ENCODE results near the gene FUZ. TPM values are rescaled to one million over a fixed set of nuclear protein-coding genes. Genes with fewer than 3 reads are reported as not detected.
A peak's percentile ranks its signal among the peaks of the same experiment; 100 is the strongest.

FUZ gene
- total and polyA plus RNA-seq, 2 donors = 13.3 to 29.0 TPM

DNA sequence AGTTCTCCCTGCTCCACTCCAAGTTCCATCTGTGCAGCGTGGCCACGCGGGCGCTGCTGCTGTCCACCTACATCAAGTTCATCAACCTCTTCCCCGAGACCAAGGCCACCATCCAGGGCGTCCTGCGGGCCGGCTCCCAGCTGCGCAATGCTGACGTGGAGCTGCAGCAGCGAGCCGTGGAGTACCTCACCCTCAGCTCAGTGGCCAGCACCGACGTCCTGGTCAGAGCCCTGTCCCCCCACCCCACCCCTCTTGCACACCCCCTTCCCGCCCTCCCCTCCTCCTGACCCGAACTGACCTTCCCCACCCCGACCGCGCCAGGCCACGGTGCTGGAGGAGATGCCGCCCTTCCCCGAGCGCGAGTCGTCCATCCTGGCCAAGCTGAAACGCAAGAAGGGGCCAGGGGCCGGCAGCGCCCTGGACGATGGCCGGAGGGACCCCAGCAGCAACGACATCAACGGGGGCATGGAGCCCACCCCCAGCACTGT, 11.6 kb downstream of the FUZ start:
- Histone ChIP-seq H3K36me3 (ENCODE audit: insufficient read depth) (peaks cover 11% of the 10 kb centered on the region), H3K4me3 (ENCODE audit: low read depth, low read length) (peak overlapping the region; percentile 24), H3K4me1 (ENCODE audit: insufficient read depth) (no peaks in the 10 kb centered on the region), H3K27ac (ENCODE audit: low read depth) (no peak overlapping the region)
- no peak for DNase-seq (ENCODE audit: extremely low spot score)
- WGBS = 65% methylated on average over 32 of the region's 32 CpGs

- no peak overlapping the region for H3K27ac ChIP-seq (ENCODE audit: low read depth)
- H3K36me3 ChIP-seq (ENCODE audit: insufficient read depth) = peaks cover 13% of the 10 kb centered on the region
- 96% methylated on average over 10 of the region's 10 CpGs for WGBS
- H3K4me3 ChIP-seq (ENCODE audit: low read depth, low read length) = no peak overlapping the region
- DNase-seq (ENCODE audit: extremely low spot score) = no peak
- H3K4me1 ChIP-seq (ENCODE audit: insufficient read depth) = no peaks in the 10 kb centered on the region
Measured at GRCh38 chr19:49800771-49801170, 12.3 kb downstream of the FUZ start.

DNA sequence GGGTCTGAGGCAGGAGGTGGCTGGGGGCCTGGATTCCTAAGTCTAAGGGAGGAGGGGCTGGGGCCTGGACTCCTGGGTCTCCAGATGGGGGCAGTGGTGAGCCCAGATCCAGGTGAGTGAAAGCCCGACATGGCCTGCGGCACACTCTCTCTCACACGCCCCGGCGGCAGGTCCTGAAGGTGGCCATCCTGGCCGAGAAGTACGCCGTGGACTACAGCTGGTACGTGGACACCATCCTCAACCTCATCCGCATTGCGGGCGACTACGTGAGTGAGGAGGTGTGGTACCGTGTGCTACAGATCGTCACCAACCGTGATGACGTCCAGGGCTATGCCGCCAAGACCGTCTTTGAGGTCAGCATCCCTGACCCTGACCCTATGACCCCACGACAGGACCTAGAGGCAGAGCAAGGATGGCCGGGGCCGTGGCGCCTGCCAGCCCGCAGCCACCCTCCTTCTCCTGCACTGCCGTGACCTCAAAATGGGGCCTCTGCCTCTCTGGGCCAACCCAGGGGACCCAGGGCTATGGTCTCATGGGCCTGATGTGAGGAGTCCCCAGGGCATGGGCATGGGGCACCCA, 13.2 kb downstream of the FUZ start:
- H3K4me3 ChIP-seq (ENCODE audit: low read depth, low read length) = no peak overlapping the region
- H3K27ac ChIP-seq (ENCODE audit: low read depth) = no peak overlapping the region
- DNase-seq (ENCODE audit: extremely low spot score) = no peak
- 94% methylated on average over 25 of the region's 25 CpGs for WGBS
- H3K4me1 ChIP-seq (ENCODE audit: insufficient read depth) = no peaks in the 10 kb centered on the region
- H3K36me3 ChIP-seq (ENCODE audit: insufficient read depth) = peaks cover 15% of the 10 kb centered on the region

- no peak overlapping the region for H3K27ac ChIP-seq (ENCODE audit: low read depth)
- H3K4me1 ChIP-seq (ENCODE audit: insufficient read depth) = no peaks in the 10 kb centered on the region
- no peak overlapping the region for H3K4me3 ChIP-seq (ENCODE audit: low read depth, low read length)
- no peak for DNase-seq (ENCODE audit: extremely low spot score)
- peaks cover 15% of the 10 kb centered on the region for H3K36me3 ChIP-seq (ENCODE audit: insufficient read depth)
- WGBS = 92% methylated on average over 28 of the region's 28 CpGs
Measured at GRCh38 chr19:49799271-49799797, 13.8 kb downstream of the FUZ start.

GRCh38 chr19:49798574-49798973, 14.5 kb downstream of the FUZ start:
- 94% methylated on average over 11 of the region's 11 CpGs for whole genome bisulfite sequencing
- H3K4me3 ChIP-seq (ENCODE audit: low read depth, low read length) = no peak overlapping the region

GRCh38 chr19:49795615-49796014, 17.5 kb downstream of the FUZ start:
- DNase-seq (ENCODE audit: extremely low spot score) = no peak
- H3K36me3 ChIP-seq (ENCODE audit: insufficient read depth) = peaks cover 14% of the 10 kb centered on the region
- H3K4me1 ChIP-seq (ENCODE audit: insufficient read depth) = no peaks in the 10 kb centered on the region
- no peak overlapping the region for H3K27ac ChIP-seq (ENCODE audit: low read depth)
- 95% methylated on average over 20 of the region's 20 CpGs for WGBS
- H3K4me3 ChIP-seq (ENCODE audit: low read depth, low read length) = no peak overlapping the region

More at GRCh38 chr19:49798574-49798973, 14.5 kb downstream of the FUZ start:
- Histone ChIP-seq H3K27ac (ENCODE audit: low read depth) (no peak overlapping the region), H3K4me1 (ENCODE audit: insufficient read depth) (no peaks in the 10 kb centered on the region), H3K36me3 (ENCODE audit: insufficient read depth) (peaks cover 15% of the 10 kb centered on the region)
- no peak for DNase-seq (ENCODE audit: extremely low spot score)

- DNase-seq (ENCODE audit: extremely low spot score) = no peak
- Histone ChIP-seq H3K36me3 (ENCODE audit: insufficient read depth) (peaks cover 9% of the 10 kb centered on the region), H3K4me1 (ENCODE audit: insufficient read depth) (no peaks in the 10 kb centered on the region), H3K27ac (ENCODE audit: low read depth) (no peak overlapping the region), H3K4me3 (ENCODE audit: low read depth, low read length) (no peak overlapping the region)
- WGBS = 97% methylated on average over 6 of the region's 6 CpGs
Measured at GRCh38 chr19:49793561-49793840, 19.6 kb downstream of the FUZ start.

GRCh38 chr19:49792829-49793560, 20.1 kb downstream of the FUZ start:
- no peak overlapping the region for H3K4me3 ChIP-seq (ENCODE audit: low read depth, low read length)
- H3K27ac ChIP-seq (ENCODE audit: low read depth) = no peak overlapping the region
- H3K36me3 ChIP-seq (ENCODE audit: insufficient read depth) = peaks cover 8% of the 10 kb centered on the region
- no peak for DNase-seq (ENCODE audit: extremely low spot score)
- no peaks in the 10 kb centered on the region for H3K4me1 ChIP-seq (ENCODE audit: insufficient read depth)
- WGBS = 92% methylated on average over 22 of the region's 22 CpGs

- DNase-seq (ENCODE audit: extremely low spot score) = no peak
- H3K27ac ChIP-seq (ENCODE audit: low read depth) = no peak overlapping the region
- 96% methylated on average over 26 of the region's 26 CpGs for WGBS
- H3K4me1 ChIP-seq (ENCODE audit: insufficient read depth) = no peaks in the 10 kb centered on the region
- H3K36me3 ChIP-seq (ENCODE audit: insufficient read depth) = peaks cover 8% of the 10 kb centered on the region
- H3K4me3 ChIP-seq (ENCODE audit: low read depth, low read length) = no peak overlapping the region
Measured at GRCh38 chr19:49791776-49792445, 21.2 kb downstream of the FUZ start.

GRCh38 chr19:49790866-49791265, 22.2 kb downstream of the FUZ start:
- no peak for DNase-seq (ENCODE audit: extremely low spot score)
- no peaks in the 10 kb centered on the region for H3K4me1 ChIP-seq (ENCODE audit: insufficient read depth)
- WGBS = 60% methylated on average over 9 of the region's 9 CpGs
- H3K27ac ChIP-seq (ENCODE audit: low read depth) = peak overlapping the region; percentile 48
- H3K36me3 ChIP-seq (ENCODE audit: insufficient read depth) = peaks cover 6% of the 10 kb centered on the region
- H3K4me3 ChIP-seq (ENCODE audit: low read depth, low read length) = no peak overlapping the region

DNA sequence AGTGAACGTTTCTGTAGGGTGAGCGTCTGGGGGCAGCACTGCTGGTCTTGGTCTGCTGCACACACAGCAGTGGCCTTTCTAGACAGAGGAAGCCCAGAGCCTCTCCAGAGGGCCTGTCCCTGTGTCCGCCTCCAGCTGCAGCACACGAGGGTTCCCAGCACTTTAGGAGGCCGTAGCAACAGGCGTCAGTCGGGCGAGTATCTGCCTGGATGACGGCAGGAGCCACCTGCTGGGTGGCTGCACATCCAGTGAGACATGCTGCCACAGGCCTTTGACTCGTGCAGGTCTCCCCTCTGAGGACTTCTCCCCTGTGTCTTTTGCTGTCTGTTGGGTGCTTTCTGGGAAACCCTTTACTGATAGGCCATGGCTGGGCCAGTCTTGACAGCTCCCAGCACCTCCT, 24.2 kb downstream of the FUZ start:
- DNase-seq (ENCODE audit: extremely low spot score) = no peak
- WGBS = 87% methylated on average over 10 of the region's 10 CpGs
- peaks cover 4% of the 10 kb centered on the region for H3K36me3 ChIP-seq (ENCODE audit: insufficient read depth)
- H3K4me1 ChIP-seq (ENCODE audit: insufficient read depth) = no peaks in the 10 kb centered on the region
- H3K27ac ChIP-seq (ENCODE audit: low read depth) = no peak overlapping the region
- no peak overlapping the region for H3K4me3 ChIP-seq (ENCODE audit: low read depth, low read length)

- no peak for DNase-seq (ENCODE audit: extremely low spot score)
- no peak overlapping the region for H3K27ac ChIP-seq (ENCODE audit: low read depth)
- no peak overlapping the region for H3K4me3 ChIP-seq (ENCODE audit: low read depth, low read length)
- WGBS = 89% methylated on average over 5 of the region's 5 CpGs
- H3K36me3 ChIP-seq (ENCODE audit: insufficient read depth) = peaks cover 3% of the 10 kb centered on the region
- H3K4me1 ChIP-seq (ENCODE audit: insufficient read depth) = no peaks in the 10 kb centered on the region
Measured at GRCh38 chr19:49787746-49788145, 25.3 kb downstream of the FUZ start.

- Histone ChIP-seq H3K4me3 (ENCODE audit: low read depth, low read length) (no peak overlapping the region), H3K27ac (ENCODE audit: low read depth) (no peak overlapping the region), H3K36me3 (ENCODE audit: insufficient read depth) (no peaks in the 10 kb centered on the region), H3K4me1 (ENCODE audit: insufficient read depth) (no peaks in the 10 kb centered on the region)
- WGBS = 59% methylated on average over 9 of the region's 9 CpGs
- DNase-seq (ENCODE audit: extremely low spot score) = no peak
Measured at GRCh38 chr19:49786376-49786820, 26.7 kb downstream of the FUZ start.

DNA sequence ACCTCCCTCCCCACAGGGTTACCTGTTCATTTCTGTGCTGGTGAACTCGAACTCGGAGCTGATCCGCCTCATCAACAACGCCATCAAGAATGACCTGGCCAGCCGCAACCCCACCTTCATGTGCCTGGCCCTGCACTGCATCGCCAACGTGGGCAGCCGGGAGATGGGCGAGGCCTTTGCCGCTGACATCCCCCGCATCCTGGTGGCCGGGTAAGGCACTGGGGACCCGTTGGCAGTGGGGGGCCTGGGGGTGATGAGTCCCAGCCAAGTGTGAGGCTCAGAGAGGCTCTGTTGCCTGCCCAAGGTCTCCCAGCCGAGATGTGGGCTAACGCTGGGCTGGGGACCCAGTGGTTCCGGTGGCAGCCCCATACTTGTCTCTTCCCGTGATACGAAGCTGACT, 30.6 kb downstream of the FUZ start:
- Histone ChIP-seq H3K4me1 (ENCODE audit: insufficient read depth) (no peaks in the 10 kb centered on the region), H3K27ac (ENCODE audit: low read depth) (no peak overlapping the region), H3K4me3 (ENCODE audit: low read depth, low read length) (no peak overlapping the region), H3K36me3 (ENCODE audit: insufficient read depth) (no peaks in the 10 kb centered on the region)
- no peak for DNase-seq (ENCODE audit: extremely low spot score)
- 95% methylated on average over 18 of the region's 18 CpGs for WGBS
